HepG2 (cell line): Measurements from ENCODE around the gene AHNAK. TPM values are rescaled to one million over a fixed set of nuclear protein-coding genes. Genes with fewer than 3 reads are reported as not detected.

Source experiments
- ATF1 ChIP-seq: IDR thresholded peaks from 2 replicates; pipeline ENCODE4 v1.6.1; 2016; ENCODE audit warnings: mild to moderate bottlenecking, control low read depth
- ATF6 ChIP-seq: sonication (generic); formaldehyde crosslinking; conservative IDR thresholded peaks from 2 replicates; pipeline ENCODE4 v1.4.0; 2020; ENCODE audit warnings: missing genetic modification reagents
- CEBPZ ChIP-seq: IDR thresholded peaks from 2 replicates; pipeline ENCODE4 v1.6.1; 2012; ENCODE audit warnings: low read length, improper control_type of control experiment
- FLYWCH1 ChIP-seq: sonication (generic); formaldehyde crosslinking; IDR thresholded peaks from 2 replicates; pipeline ENCODE4 v1.8.1; 2023; ENCODE audit warnings: mild to moderate bottlenecking, missing genetic modification reagents
- HDAC1 ChIP-seq: sonication (generic); formaldehyde crosslinking; IDR thresholded peaks from 2 replicates; pipeline ENCODE4 v1.5.1; 2020; ENCODE audit warnings: mild to moderate bottlenecking, missing genetic modification reagents
- NCOA5 ChIP-seq: sonication (generic); formaldehyde crosslinking; IDR thresholded peaks from 2 replicates; pipeline ENCODE4 v1.4.0; 2020; ENCODE audit warnings: missing genetic modification reagents
- NONO ChIP-seq, 2 experiments: fragments of 450-650 bp in 1 of 2; sonication (generic) in 1 of 2; formaldehyde crosslinking in 1 of 2; IDR thresholded peaks in 1 of 2; conservative IDR thresholded peaks in 1 of 2; 2 replicates each; pipeline versions ENCODE4 v1.6.1 to v1.8.0; 2017 to 2022; ENCODE audit warnings: mild to moderate bottlenecking in 1 of 2, missing genetic modification reagents in 1 of 2, moderate library complexity in 1 of 2
- TEAD3 ChIP-seq: optimal IDR thresholded peaks from 2 replicates; pipeline ENCODE3; 2016; ENCODE audit warnings: borderline replicate concordance
- TRIM24 ChIP-seq: sonication (generic); formaldehyde crosslinking; IDR thresholded peaks from 2 replicates; pipeline ENCODE4 v1.8.0; 2022; ENCODE audit warnings: mild to moderate bottlenecking, missing genetic modification reagents
- YEATS2 ChIP-seq: sonication (generic); formaldehyde crosslinking; IDR thresholded peaks from 2 replicates; pipeline ENCODE4 v1.4.0; 2020; ENCODE audit warnings: missing genetic modification reagents, borderline replicate concordance
- YY1 ChIP-seq: IDR thresholded peaks from 2 replicates; pipeline ENCODE4 v1.6.1; 2011; ENCODE audit warnings: low read length, low read depth, moderate library complexity, mild to moderate bottlenecking; ENCODE audit not compliant: insufficient read depth, insufficient replicate concordance
- ZNF101 ChIP-seq: sonication (generic); formaldehyde crosslinking; IDR thresholded peaks from 2 replicates; pipeline ENCODE4 v1.4.0; 2020; ENCODE audit warnings: mild to moderate bottlenecking, low read depth, missing genetic modification reagents, borderline replicate concordance
- polyA plus RNA-seq, 8 experiments: library from polyadenylated mRNA; depleted of rRNA in 3 of 8; stranded (reverse) in 7 of 8; unstranded in 1 of 8; fragments of >200 nt; fragmentation: Illumina TruSeq in 4 of 8; extraction: Trizol in 4 of 8; gene quantifications; 2 replicates each; pipeline versions ENCODE4 v1.2.1 to v1.2.3, GENCODE V29; 2011 to 2016; ENCODE audit warnings: low read depth in 4 of 8, missing spikeins in 1 of 8, mixed read lengths in 1 of 8; ENCODE audit not compliant: insufficient read depth in 1 of 8
- total RNA-seq, 5 experiments: library from RNA; depleted of rRNA; stranded (reverse); fragments of >200 nt; fragmentation: Illumina TruSeq; extraction: Trizol; gene quantifications; 2 replicates each; pipeline ENCODE4 v1.2.3, GENCODE V29; 2016; ENCODE audit warnings: low read depth in 1 of 5
- TF ChIP-seq, protein P1 (sequence below): IDR thresholded peaks from 2 replicates; pipeline ENCODE4 v1.6.1; 2016; ENCODE audit warnings: missing genetic modification reagents, missing compliant biosample characterization
- TF ChIP-seq, protein P2 (sequence below): sonication (generic); formaldehyde crosslinking; IDR thresholded peaks from 2 replicates; pipeline ENCODE4 v1.4.0; 2020; ENCODE audit warnings: mild to moderate bottlenecking, missing genetic modification reagents

The AHNAK gene
- total and polyA plus RNA-seq, 2 of the 13 experiments (the other 11 are each of a cell fraction or from before 2014, with no cell fraction given), result 23.4 to 25.0 TPM

- TF ChIP-seq ATF6 (0 out of 2 replicates have a peak, but pooled peaks have one; percentile 49), ZNF101 (CRISPR knock-in tag) (no peak), NCOA5 (CRISPR knock-in tag) (no peak), YY1 (peak; percentile 92), TRIM24 (no peak), FLYWCH1 (CRISPR knock-in tag) (no peak), HDAC1 (peak; percentile 12; the same call in 1 of the 2 replicates), YEATS2 (CRISPR knock-in tag) (peak; percentile 99), ATF1 (0 out of 2 replicates have a peak, but pooled peaks have one; percentile 49), NONO (IDR thresholded peaks at IDR 0.05) (no peak), NONO (CRISPR knock-in tag; conservative IDR thresholded peaks at IDR 0.05) (peak; percentile 88), TEAD3 (peak; percentile 55), CEBPZ (no peak)
- TF ChIP-seq, protein P1, sequence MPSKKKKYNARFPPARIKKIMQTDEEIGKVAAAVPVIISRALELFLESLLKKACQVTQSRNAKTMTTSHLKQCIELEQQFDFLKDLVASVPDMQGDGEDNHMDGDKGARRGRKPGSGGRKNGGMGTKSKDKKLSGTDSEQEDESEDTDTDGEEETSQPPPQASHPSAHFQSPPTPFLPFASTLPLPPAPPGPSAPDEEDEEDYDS (CRISPR knock-in tag), result peak; percentile 85
- TF ChIP-seq, protein P2, sequence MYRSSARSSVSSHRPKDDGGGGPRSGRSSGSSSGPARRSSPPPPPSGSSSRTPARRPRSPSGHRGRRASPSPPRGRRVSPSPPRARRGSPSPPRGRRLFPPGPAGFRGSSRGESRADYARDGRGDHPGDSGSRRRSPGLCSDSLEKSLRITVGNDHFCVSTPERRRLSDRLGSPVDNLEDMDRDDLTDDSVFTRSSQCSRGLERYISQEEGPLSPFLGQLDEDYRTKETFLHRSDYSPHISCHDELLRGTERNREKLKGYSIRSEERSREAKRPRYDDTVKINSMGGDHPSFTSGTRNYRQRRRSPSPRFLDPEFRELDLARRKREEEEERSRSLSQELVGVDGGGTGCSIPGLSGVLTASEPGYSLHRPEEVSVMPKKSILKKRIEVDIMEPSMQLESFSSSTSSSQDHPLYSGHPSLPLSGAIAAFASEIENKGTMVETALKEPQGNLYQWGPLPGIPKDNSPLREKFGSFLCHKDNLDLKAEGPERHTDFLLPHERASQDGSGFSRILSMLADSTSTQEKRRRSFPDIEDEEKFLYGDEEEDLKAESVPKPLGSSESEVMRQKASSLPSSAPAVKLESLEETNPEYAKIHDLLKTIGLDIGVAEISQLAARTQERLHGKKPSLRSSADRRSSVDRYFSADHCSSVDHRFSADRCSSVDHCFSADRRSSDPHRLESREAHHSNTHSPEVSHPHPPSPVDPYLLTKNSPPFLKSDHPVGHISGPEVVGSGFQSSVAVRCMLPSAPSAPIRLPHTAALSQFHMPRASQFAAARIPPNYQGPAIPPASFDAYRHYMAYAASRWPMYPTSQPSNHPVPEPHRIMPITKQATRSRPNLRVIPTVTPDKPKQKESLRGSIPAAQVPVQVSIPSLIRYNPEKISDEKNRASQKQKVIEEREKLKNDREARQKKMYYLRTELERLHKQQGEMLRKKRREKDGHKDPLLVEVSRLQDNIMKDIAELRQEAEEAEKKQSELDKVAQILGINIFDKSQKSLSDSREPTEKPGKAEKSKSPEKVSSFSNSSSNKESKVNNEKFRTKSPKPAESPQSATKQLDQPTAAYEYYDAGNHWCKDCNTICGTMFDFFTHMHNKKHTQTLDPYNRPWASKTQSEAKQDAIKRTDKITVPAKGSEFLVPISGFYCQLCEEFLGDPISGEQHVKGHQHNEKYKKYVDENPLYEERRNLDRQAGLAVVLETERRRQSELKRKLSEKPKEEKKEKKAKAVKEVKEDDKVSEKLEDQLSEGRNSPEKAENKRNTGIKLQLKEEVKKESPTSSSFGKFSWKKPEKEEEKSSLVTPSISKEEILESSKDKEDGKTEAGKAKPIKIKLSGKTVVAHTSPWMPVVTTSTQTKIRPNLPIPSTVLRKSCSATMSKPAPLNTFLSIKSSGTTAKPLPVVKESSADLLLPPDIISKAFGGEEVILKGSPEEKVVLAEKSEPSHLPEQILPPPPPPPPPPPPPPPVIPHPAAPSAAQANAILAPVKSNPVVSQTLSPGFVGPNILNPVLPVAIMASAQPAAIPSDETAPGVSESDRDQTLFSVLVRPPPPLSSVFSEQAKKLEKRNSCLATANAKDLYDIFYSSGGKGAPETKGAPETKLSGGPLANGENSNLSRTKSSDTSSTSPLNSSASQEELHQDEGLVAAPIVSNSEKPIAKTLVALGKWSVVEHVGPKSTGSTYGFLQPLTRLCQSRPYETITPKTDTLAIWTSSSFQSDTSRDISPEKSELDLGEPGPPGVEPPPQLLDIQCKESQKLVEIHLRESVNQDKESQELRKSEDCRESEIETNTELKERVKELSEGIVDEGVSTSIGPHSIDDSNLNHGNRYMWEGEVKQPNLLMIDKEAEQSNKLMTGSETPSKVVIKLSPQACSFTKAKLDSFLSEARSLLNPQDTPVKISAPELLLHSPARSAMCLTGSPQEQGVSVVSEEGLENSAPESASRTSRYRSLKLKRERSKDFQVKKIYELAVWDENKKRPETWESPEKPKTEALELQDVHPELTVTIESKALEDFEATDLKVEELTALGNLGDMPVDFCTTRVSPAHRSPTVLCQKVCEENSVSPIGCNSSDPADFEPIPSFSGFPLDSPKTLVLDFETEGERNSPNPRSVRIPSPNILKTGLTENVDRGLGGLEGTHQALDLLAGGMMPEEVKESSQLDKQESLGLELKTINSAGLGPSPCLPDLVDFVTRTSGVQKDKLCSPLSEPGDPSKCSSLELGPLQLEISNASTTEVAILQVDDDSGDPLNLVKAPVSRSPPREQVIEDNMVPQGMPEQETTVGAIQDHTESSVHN (CRISPR knock-in tag), result 0 out of 2 replicates have a peak, but pooled peaks have one; percentile 14
Measured at GRCh38 chr11:62573592-62574362, 27.2 kb upstream of the AHNAK start, which contains the start of gene EEF1G (continued).
